Measurements from ENCODE around the gene ANKRD11.
A peak's percentile ranks its signal among the peaks of the same experiment; 100 is the strongest.
"Not testable (repeated sequence)": the region's sequence is repeated elsewhere in the genome, so short reads cannot be mapped to it uniquely, and the experiment has no call there.

ANKRD11 gene

GRCh38 chr16:89264800-89265550, 225.4 kb downstream of the ANKRD11 start:
- no peak for DNase-seq (ENCODE audit: low read depth)

- no peak for DNase-seq (ENCODE audit: low read depth)
Measured at GRCh38 chr16:89261691-89262563, 228.4 kb downstream of the ANKRD11 start.

GRCh38 chr16:89259901-89260300, 230.5 kb downstream of the ANKRD11 start:
- DNase-seq (ENCODE audit: low read depth): not testable (repeated sequence)

DNA sequence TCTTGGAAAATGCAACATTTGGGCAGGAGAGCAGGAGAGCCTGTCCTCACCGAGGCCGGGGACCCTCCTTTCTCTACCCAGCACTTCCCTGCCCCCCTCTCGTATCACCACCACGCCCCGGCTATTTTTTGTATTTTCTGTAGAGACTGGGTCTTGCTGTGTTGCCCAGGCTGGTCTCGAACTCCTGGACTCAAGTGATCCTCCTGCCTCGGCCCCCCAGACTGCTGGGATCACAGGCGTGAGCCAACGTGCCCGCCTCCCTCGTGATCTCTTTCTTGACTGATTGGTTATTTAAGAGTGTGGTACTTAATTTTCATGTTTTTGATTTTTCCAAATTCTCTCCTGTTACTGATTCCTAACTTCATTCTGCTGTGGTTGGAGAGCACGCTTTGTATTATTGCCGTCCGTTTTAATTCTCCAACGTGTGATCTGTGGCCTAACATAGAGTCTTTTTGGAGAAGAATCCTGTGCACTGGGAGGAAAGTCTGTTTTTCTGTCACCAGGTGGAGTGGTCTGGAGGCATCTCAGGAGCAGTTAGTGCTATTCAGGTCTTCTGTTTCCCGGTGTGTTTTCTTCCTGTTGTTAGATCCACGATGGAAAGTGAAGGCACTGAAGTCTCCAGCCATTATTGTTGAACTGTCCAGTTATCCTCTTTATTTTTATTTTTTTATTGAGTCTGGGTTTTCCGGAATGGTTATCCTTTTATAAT, 232.4 kb downstream of the ANKRD11 start:
- no peak for DNase-seq (ENCODE audit: low read depth)

GRCh38 chr16:89257281-89257731, 233.1 kb downstream of the ANKRD11 start:
- no peak for DNase-seq (ENCODE audit: low read depth)

DNA sequence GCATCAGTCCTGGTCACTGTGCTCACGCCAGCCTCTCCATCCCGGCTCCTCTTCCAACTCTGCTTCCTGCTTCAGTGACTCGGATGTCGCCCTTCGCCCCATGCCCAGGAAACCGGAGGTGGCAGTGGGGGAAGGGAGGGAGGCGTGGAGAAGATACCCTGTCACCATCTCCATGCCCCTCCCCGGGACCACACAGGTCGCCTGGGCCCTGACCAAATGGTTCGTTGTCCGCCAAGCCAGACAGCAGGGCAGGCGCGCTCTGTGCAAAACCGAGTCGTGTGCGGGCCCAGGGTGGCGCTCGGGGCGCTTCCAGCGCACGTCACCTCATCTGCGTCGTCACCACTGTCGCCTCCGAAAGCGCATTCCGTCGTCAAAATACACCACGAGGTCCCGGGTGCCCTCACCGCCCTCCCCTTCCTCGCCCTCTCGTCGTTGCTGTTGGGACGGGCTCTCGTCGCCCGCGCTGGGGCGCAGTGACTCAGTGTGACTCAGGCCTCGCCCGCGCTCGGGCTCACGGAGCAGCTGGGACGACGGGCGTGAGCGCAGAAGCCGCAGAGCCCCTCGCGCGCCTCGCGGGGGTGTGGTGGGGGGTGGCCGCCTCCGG, 233.6 kb downstream of the ANKRD11 start:
- no peak for DNase-seq (ENCODE audit: low read depth)

- no peak for DNase-seq (ENCODE audit: low read depth)
Measured at GRCh38 chr16:89253548-89254287, 236.6 kb downstream of the ANKRD11 start.

- no peak for DNase-seq (ENCODE audit: low read depth)
Measured at GRCh38 chr16:89248196-89248982, 242.0 kb downstream of the ANKRD11 start.

DNA sequence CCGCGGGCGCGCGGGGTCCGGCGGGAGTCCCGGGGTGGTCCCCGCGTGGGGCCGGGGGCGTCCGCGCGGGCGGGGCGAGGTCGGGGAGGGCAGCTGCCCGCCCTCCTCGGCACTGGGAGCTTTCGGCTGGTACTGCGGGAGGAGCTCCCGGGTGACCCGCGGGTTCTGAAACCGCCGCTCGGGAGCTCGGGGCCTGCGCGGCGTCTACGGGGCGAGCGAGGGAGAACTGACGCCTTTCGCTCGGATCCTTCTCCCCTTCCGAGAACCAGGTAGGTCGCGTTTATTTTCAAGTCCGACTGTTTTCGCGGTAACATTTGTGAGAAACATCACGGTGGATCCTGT, 242.7 kb downstream of the ANKRD11 start:
- not testable (repeated sequence) for DNase-seq (ENCODE audit: low read depth)

- DNase-seq (ENCODE audit: low read depth): peak; percentile 67
Measured at GRCh38 chr16:89246903-89247733, 243.2 kb downstream of the ANKRD11 start.

DNA sequence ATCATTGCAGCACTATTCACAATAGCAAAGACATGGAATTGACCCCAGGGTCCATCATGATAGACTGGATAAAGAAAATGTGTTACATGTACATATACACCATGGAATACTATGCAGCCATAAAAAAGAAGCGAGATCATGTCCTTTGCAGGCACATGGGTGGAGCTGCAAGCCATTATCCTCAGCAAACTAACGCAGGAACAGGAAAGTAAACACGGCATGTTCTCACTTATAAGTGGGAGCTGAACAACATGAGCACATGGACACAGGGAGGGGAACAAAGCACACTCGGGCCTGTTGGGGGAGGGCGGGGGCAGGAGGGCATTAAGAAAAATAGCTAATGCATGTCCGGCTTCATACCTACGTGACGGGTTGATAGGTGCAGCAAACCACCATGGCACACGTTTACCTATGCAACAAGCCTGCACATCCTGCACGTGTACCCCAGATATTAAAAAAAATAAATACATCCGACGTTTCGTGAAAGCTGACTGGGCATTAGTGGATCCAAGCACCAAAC, 243.9 kb downstream of the ANKRD11 start:
- no peak for DNase-seq (ENCODE audit: low read depth)

DNA sequence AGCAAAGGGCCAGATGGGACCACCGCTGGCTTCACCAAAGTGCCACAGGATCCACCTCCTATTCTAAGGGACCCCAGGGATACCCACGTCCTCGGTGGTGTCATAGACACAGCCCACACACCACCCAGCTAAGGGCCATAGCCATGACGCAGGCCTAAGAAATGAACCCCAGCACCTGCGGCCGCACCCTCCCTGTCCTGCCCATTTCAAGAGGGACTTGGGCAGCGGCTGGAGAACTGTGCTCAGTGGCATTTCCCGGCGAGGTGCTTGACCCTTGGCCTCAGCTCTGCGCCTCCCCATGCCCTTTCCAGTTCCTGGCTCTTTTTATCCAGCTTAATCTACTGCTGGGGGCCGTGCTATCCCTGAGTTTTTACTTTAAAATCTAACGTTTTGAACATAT, 245.6 kb downstream of the ANKRD11 start:
- DNase-seq (ENCODE audit: low read depth): no peak

- DNase-seq (ENCODE audit: low read depth): not testable (repeated sequence)
Measured at GRCh38 chr16:89244264-89244663, 246.1 kb downstream of the ANKRD11 start.

- no peak for DNase-seq (ENCODE audit: low read depth)
Measured at GRCh38 chr16:89243664-89244063, 246.7 kb downstream of the ANKRD11 start.

GRCh38 chr16:89242795-89243200, 247.6 kb downstream of the ANKRD11 start:
- no peak for DNase-seq (ENCODE audit: low read depth)

GRCh38 chr16:89241187-89242007, 249.0 kb downstream of the ANKRD11 start:
- DNase-seq (ENCODE audit: low read depth): peak; percentile 49

- DNase-seq (ENCODE audit: low read depth): no peak
Measured at GRCh38 chr16:89237733-89238132, 252.6 kb downstream of the ANKRD11 start.

- no peak for DNase-seq (ENCODE audit: low read depth)
Measured at GRCh38 chr16:89233678-89234490, 256.5 kb downstream of the ANKRD11 start.
